SK-N-SH treated with all-trans-retinoic acid at 6 μM for 48 hours (cell line): ENCODE measurements around the gene ADAM30.

Experiments used
- ATAC-seq: fragments of 200-7000 bp; cut with Tn5 transposase; 3 replicates; pipeline ENCODE4 v1.9.1; 2020; ENCODE audit warnings: mild to moderate bottlenecking, moderate library complexity
- ARNTL ChIP-seq: fragments of 450-650 bp; formaldehyde crosslinking; IDR thresholded peaks from 2 replicates; pipeline ENCODE4 v1.5.0; 2020; ENCODE audit warnings: low read depth, mild to moderate bottlenecking, moderate library complexity, borderline replicate concordance
- BACH2 ChIP-seq: fragments of 250-450 bp; sonication (Bioruptor Pico); IDR thresholded peaks from 2 replicates; pipeline ENCODE4 v1.9.0; 2021; ENCODE audit warnings: mild to moderate bottlenecking, borderline replicate concordance
- CREB5 ChIP-seq: fragments of 250-450 bp; sonication (Bioruptor Pico); IDR thresholded peaks from 2 replicates; pipeline ENCODE4 v1.5.1; 2020; ENCODE audit warnings: low read depth, mild to moderate bottlenecking, moderate library complexity
- CSDC2 ChIP-seq: fragments of 250-450 bp; sonication (Bioruptor Pico); IDR thresholded peaks from 2 replicates; pipeline ENCODE4 v1.5.0; 2020; ENCODE audit warnings: mild to moderate bottlenecking, moderate library complexity
- ESRRG ChIP-seq: fragments of 250-450 bp; sonication (Bioruptor Pico); IDR thresholded peaks from 2 replicates; pipeline ENCODE4 v1.6.1; 2021; ENCODE audit warnings: mild to moderate bottlenecking
- GLIS3 ChIP-seq: fragments of 250-450 bp; sonication (Bioruptor Pico); IDR thresholded peaks from 2 replicates; pipeline ENCODE4 v1.5.0; 2020; ENCODE audit warnings: mild to moderate bottlenecking, moderate library complexity
- ISL1 ChIP-seq: fragments of 250-450 bp; sonication (Bioruptor Pico); IDR thresholded peaks from 2 replicates; pipeline ENCODE4 v2.1.2; 2022; ENCODE audit warnings: mild to moderate bottlenecking, moderate library complexity
- OSR1 ChIP-seq: fragments of 250-450 bp; sonication (Bioruptor Pico); IDR thresholded peaks from 2 replicates; pipeline ENCODE4 v1.8.0; 2022; ENCODE audit warnings: moderate library complexity, mild to moderate bottlenecking, inconsistent platforms
- PATZ1 ChIP-seq: fragments of 250-450 bp; sonication (Bioruptor Pico); IDR thresholded peaks from 2 replicates; pipeline ENCODE4 v1.8.0; 2020; ENCODE audit warnings: mild to moderate bottlenecking, moderate library complexity, borderline replicate concordance
- POU6F1 ChIP-seq: fragments of 250-450 bp; sonication (Bioruptor Pico); IDR thresholded peaks from 2 replicates; pipeline ENCODE4 v1.8.0; 2021; ENCODE audit warnings: low read depth, mild to moderate bottlenecking, moderate library complexity, borderline replicate concordance
- PPARA ChIP-seq: fragments of 250-450 bp; sonication (Bioruptor Pico); IDR thresholded peaks from 2 replicates; pipeline ENCODE4 v1.5.0; 2020; ENCODE audit warnings: mild to moderate bottlenecking, borderline replicate concordance
- RARB ChIP-seq: fragments of 250-450 bp; sonication (Bioruptor Pico); IDR thresholded peaks from 2 replicates; pipeline ENCODE4 v1.8.0; 2021; ENCODE audit warnings: mild to moderate bottlenecking, moderate library complexity
- SNAI2 ChIP-seq: fragments of 250-450 bp; sonication (Bioruptor Pico); IDR thresholded peaks from 2 replicates; pipeline ENCODE4 v1.5.0; 2020; ENCODE audit warnings: mild to moderate bottlenecking, moderate library complexity
- TCF4 ChIP-seq: fragments of 250-450 bp; sonication (Bioruptor Pico); IDR thresholded peaks from 2 replicates; pipeline ENCODE4 v1.8.0; 2021; ENCODE audit warnings: mild to moderate bottlenecking, moderate library complexity, borderline replicate concordance
- TOX ChIP-seq: fragments of 250-450 bp; sonication (Bioruptor Pico); IDR thresholded peaks from 2 replicates; pipeline ENCODE4 v1.8.0; 2021; ENCODE audit warnings: mild to moderate bottlenecking, moderate library complexity, borderline replicate concordance
- TSHZ2 ChIP-seq: fragments of 250-450 bp; sonication (Bioruptor Pico); IDR thresholded peaks from 2 replicates; pipeline ENCODE4 v1.5.0; 2020; ENCODE audit warnings: mild to moderate bottlenecking, moderate library complexity
- ZC3H10 ChIP-seq: fragments of 250-450 bp; sonication (Bioruptor Pico); IDR thresholded peaks from 2 replicates; pipeline ENCODE4 v1.5.1; 2021; ENCODE audit warnings: mild to moderate bottlenecking, moderate library complexity
- ZFP3 ChIP-seq: fragments of 250-450 bp; sonication (Bioruptor Pico); IDR thresholded peaks from 2 replicates; pipeline ENCODE4 v1.5.0; 2020; ENCODE audit warnings: mild to moderate bottlenecking, moderate library complexity
- ZFP30 ChIP-seq: fragments of 450-650 bp; formaldehyde crosslinking; IDR thresholded peaks from 2 replicates; pipeline ENCODE4 v1.5.0; 2022; ENCODE audit warnings: mild to moderate bottlenecking, moderate library complexity
- ZNF565 ChIP-seq: fragments of 450-650 bp; formaldehyde crosslinking; conservative IDR thresholded peaks from 2 replicates; pipeline ENCODE4 v1.5.0; 2020; ENCODE audit warnings: low read depth, mild to moderate bottlenecking, moderate library complexity
- ZNF70 ChIP-seq: fragments of 450-650 bp; formaldehyde crosslinking; IDR thresholded peaks from 2 replicates; pipeline ENCODE4 v1.5.0; 2020; ENCODE audit warnings: mild to moderate bottlenecking, moderate library complexity
- ZNF8 ChIP-seq: fragments of 450-650 bp; formaldehyde crosslinking; IDR thresholded peaks from 2 replicates; pipeline ENCODE4 v1.5.0; 2020; ENCODE audit warnings: mild to moderate bottlenecking, moderate library complexity

ADAM30 gene

GRCh38 chr1:119874186-119874585, 22.1 kb downstream of the ADAM30 start:
- ATAC-seq: peak; percentile 20; the same call in 1 of the 3 replicates
- TF ChIP-seq ZC3H10 (CRISPR knock-in tag) (no peak), SNAI2 (CRISPR knock-in tag) (no peak), PATZ1 (CRISPR knock-in tag) (no peak), ZFP3 (CRISPR knock-in tag) (no peak), GLIS3 (no peak), ZNF8 (no peak), TSHZ2 (no peak; the same call in 1 of the 2 replicates), OSR1 (CRISPR knock-in tag) (no peak), TCF4 (CRISPR knock-in tag) (peak; percentile 55; the same call in 1 of the 2 replicates), CREB5 (CRISPR knock-in tag) (no peak), BACH2 (CRISPR knock-in tag) (no peak), ZNF70 (CRISPR knock-in tag) (peak; percentile 87), PPARA (CRISPR knock-in tag) (no peak), ESRRG (no peak)
- TF ChIP-seq, all 23 proteins: peak for 2

GRCh38 chr1:119873135-119874015, 22.9 kb downstream of the ADAM30 start:
- ATAC-seq: peak; percentile 77
- TF ChIP-seq ZNF565 (CRISPR knock-in tag) (no peak), ZNF8 (no peak), ZC3H10 (CRISPR knock-in tag) (peak; percentile 59; the same call in 1 of the 2 replicates), ZNF70 (CRISPR knock-in tag) (no peak), GLIS3 (no peak), BACH2 (CRISPR knock-in tag) (no peak), ISL1 (CRISPR knock-in tag) (peak; percentile 82), SNAI2 (CRISPR knock-in tag) (0 out of 2 replicates have a peak, but pooled peaks have one; percentile 54), ZFP30 (CRISPR knock-in tag) (no peak), PATZ1 (CRISPR knock-in tag) (no peak), TCF4 (CRISPR knock-in tag) (peak; percentile 84), CSDC2 (CRISPR knock-in tag) (no peak), TSHZ2 (peak; percentile 88), CREB5 (CRISPR knock-in tag) (no peak; the same call in 1 of the 2 replicates), POU6F1 (CRISPR knock-in tag) (no peak), ZFP3 (CRISPR knock-in tag) (no peak), TOX (CRISPR knock-in tag) (no peak; the same call in 1 of the 2 replicates), RARB (no peak), ARNTL (CRISPR knock-in tag) (no peak), PPARA (CRISPR knock-in tag) (no peak)
